GM19452 (cell line): ENCODE measurements around the gene MAPT.
"Not testable (repeated sequence)": the region's sequence is repeated elsewhere in the genome, so short reads cannot be mapped to it uniquely, and the experiment has no call there.

ENCODE experiments used
- ATAC-seq: cut with Tn5 transposase; IDR thresholded peaks from one replicate; pipeline ENCODE4 v1.9.1; 2021; ENCODE audit not compliant: unreplicated experiment

The MAPT gene

GRCh38 chr17:45923511-45924268, 29.3 kb downstream of the MAPT start:
- ATAC-seq: no peak

GRCh38 chr17:45924332-45924820, 30.0 kb downstream of the MAPT start:
- ATAC-seq: no peak

- no peak for ATAC-seq
These were observed 31.0 kb downstream of the MAPT start for GRCh38 chr17:45925311-45925710.

GRCh38 chr17:45927247-45927646, 32.9 kb downstream of the MAPT start:
- ATAC-seq: no peak

- no peak for ATAC-seq
These were observed 35.0 kb downstream of the MAPT start for GRCh38 chr17:45929344-45929743.

- ATAC-seq: no peak
These were observed 36.1 kb downstream of the MAPT start for GRCh38 chr17:45930420-45930951.

- no peak for ATAC-seq
These were observed 37.3 kb downstream of the MAPT start for GRCh38 chr17:45931677-45932076.

GRCh38 chr17:45934044-45934979, 40.0 kb downstream of the MAPT start:
- ATAC-seq: no peak

- ATAC-seq: no peak
These were observed 40.9 kb downstream of the MAPT start for GRCh38 chr17:45935197-45935709.

- ATAC-seq: no peak
These were observed 41.6 kb downstream of the MAPT start for GRCh38 chr17:45935710-45936509.

GRCh38 chr17:45936610-45937009, 42.3 kb downstream of the MAPT start:
- ATAC-seq: no peak

GRCh38 chr17:45937186-45937585, 42.8 kb downstream of the MAPT start:
- not testable (repeated sequence) for ATAC-seq

GRCh38 chr17:45939395-45939794, 45.0 kb downstream of the MAPT start:
- no peak for ATAC-seq

GRCh38 chr17:45940293-45940692, 45.9 kb downstream of the MAPT start:
- no peak for ATAC-seq

- ATAC-seq: no peak
These were observed 46.5 kb downstream of the MAPT start for GRCh38 chr17:45940826-45941225.

GRCh38 chr17:45941395-45941794, 47.0 kb downstream of the MAPT start:
- no peak for ATAC-seq

- ATAC-seq: no peak
These were observed 47.9 kb downstream of the MAPT start for GRCh38 chr17:45942284-45942683.

GRCh38 chr17:45946841-45947256, 52.5 kb downstream of the MAPT start:
- no peak for ATAC-seq

GRCh38 chr17:45948498-45948880, 54.1 kb downstream of the MAPT start:
- ATAC-seq: no peak

- no peak for ATAC-seq
These were observed 54.7 kb downstream of the MAPT start for GRCh38 chr17:45948881-45949624.
